Endodermal cell (in vitro differentiated cells): ENCODE data around the gene RNF2. TPM values are rescaled to one million over a fixed set of nuclear protein-coding genes. Genes with fewer than 3 reads are reported as not detected.

ENCODE experiments used
- DNase-seq: peaks from one replicate; pipeline ENCODE4 v3.0.0-alpha.2; 2017
- H3K27ac ChIP-seq: 2 replicates; pipeline ENCODE4 v1.5.1; 2013; ENCODE audit warnings: mild to moderate bottlenecking, low read depth, low read length, moderate library complexity
- H3K27me3 ChIP-seq: 2 replicates; pipeline ENCODE4 v1.6.1; 2013; ENCODE audit warnings: mild to moderate bottlenecking, low read length, moderate library complexity; ENCODE audit not compliant: insufficient read depth, control insufficient read depth, poor library complexity, severe bottlenecking
- H3K36me3 ChIP-seq: 2 replicates; pipeline ENCODE4 v1.7.0; 2013; ENCODE audit warnings: mild to moderate bottlenecking, low read length, moderate library complexity; ENCODE audit not compliant: control insufficient read depth, insufficient read depth
- H3K4me1 ChIP-seq: one replicate; pipeline ENCODE4 v1.7.0; 2013; ENCODE audit warnings: low read length; ENCODE audit not compliant: control insufficient read depth, insufficient read depth
- H3K4me3 ChIP-seq: 2 replicates; pipeline ENCODE4 v1.5.1; 2013; ENCODE audit warnings: mild to moderate bottlenecking, low read length, moderate library complexity
- H3K9ac ChIP-seq: 2 replicates; pipeline ENCODE4 v1.6.1; 2013; ENCODE audit warnings: mild to moderate bottlenecking, low read length, moderate library complexity; ENCODE audit not compliant: poor library complexity, severe bottlenecking; ENCODE audit errors: extremely low read depth
- H3K9me3 ChIP-seq: 2 replicates; pipeline ENCODE4 v1.6.1; 2013; ENCODE audit warnings: mild to moderate bottlenecking, low read length, moderate library complexity; ENCODE audit not compliant: control insufficient read depth
- H3K27ac Mint-ChIP-seq: 2 replicates; pipeline ENCODE4 v1.8.0; 2020; ENCODE audit warnings: mixed read lengths
- H3K27me3 Mint-ChIP-seq: 2 replicates; pipeline ENCODE4 v1.8.0; 2021; ENCODE audit warnings: mild to moderate bottlenecking, mixed read lengths; ENCODE audit not compliant: insufficient read depth
- H3K36me3 Mint-ChIP-seq: 2 replicates; pipeline ENCODE4 v1.8.0; 2020; ENCODE audit warnings: low read depth, mixed read lengths
- H3K4me1 Mint-ChIP-seq: 2 replicates; pipeline ENCODE4 v1.8.0; 2020; ENCODE audit warnings: mixed read lengths
- H3K4me3 Mint-ChIP-seq: 2 replicates; pipeline ENCODE4 v1.8.0; 2020; ENCODE audit warnings: mild to moderate bottlenecking, moderate library complexity, mixed read lengths
- H3K9me3 Mint-ChIP-seq: 2 replicates; pipeline ENCODE4 v1.8.0; 2020; ENCODE audit warnings: mild to moderate bottlenecking, mixed read lengths
- WGBS, 2 experiments: methylation state at CpG; one replicate each; pipeline versions ENCODE4 v1.1.5 to v1.1.7; 2013; ENCODE audit warnings: missing lambda C conversion rate in 2 of 2, mixed read lengths in 1 of 2; ENCODE audit not compliant: insufficient coverage in 1 of 2, insufficient read length in 1 of 2; 5-methylcytosine and 5-hydroxymethylcytosine counted together
- total RNA-seq, 2 donors: library from RNA; stranded (reverse); fragmentation: NEBNext Ultra II Directional in 1 of 2; extraction: Animal tissue kit (Norgen Biotek cat#: 25700) in 1 of 2; gene quantifications; 2 replicates in 1 of 2; 3 replicates in 1 of 2; pipeline ENCODE4 v1.2.1, GENCODE V29; 2021
- TF ChIP-seq, protein P1 (sequence below): fragments of 200-600 bp; sonication (generic); conservative IDR thresholded peaks from 2 replicates; pipeline ENCODE4 v1.5.0; 2021; ENCODE audit warnings: antibody characterized with exemption, mild to moderate bottlenecking

The RNF2 gene
- total RNA-seq, 2 donors from 2014 or later, result 61.1 to 66.9 TPM

GRCh38 chr1:185015631-185016030 is 29.7 kb upstream of the RNF2 start:
- Histone ChIP-seq H3K9me3 (no peaks in the 10 kb centered on the region), H3K27ac (no peak overlapping the region), H3K4me1 (no peaks in the 10 kb centered on the region), H3K9ac (no peak overlapping the region), H3K4me3 (no peak overlapping the region), H3K27me3 (no peaks in the 10 kb centered on the region), H3K36me3 (no peaks in the 10 kb centered on the region)
- Mint-ChIP-seq H3K4me3 (no peak overlapping the region), H3K9me3 (no peaks in the 10 kb centered on the region), H3K27ac (no peak overlapping the region), H3K36me3 (no peaks in the 10 kb centered on the region), H3K4me1 (peaks cover 8% of the 10 kb centered on the region), H3K27me3 (peaks cover 8% of the 10 kb centered on the region)
- TF ChIP-seq, protein P1, sequence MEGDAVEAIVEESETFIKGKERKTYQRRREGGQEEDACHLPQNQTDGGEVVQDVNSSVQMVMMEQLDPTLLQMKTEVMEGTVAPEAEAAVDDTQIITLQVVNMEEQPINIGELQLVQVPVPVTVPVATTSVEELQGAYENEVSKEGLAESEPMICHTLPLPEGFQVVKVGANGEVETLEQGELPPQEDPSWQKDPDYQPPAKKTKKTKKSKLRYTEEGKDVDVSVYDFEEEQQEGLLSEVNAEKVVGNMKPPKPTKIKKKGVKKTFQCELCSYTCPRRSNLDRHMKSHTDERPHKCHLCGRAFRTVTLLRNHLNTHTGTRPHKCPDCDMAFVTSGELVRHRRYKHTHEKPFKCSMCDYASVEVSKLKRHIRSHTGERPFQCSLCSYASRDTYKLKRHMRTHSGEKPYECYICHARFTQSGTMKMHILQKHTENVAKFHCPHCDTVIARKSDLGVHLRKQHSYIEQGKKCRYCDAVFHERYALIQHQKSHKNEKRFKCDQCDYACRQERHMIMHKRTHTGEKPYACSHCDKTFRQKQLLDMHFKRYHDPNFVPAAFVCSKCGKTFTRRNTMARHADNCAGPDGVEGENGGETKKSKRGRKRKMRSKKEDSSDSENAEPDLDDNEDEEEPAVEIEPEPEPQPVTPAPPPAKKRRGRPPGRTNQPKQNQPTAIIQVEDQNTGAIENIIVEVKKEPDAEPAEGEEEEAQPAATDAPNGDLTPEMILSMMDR, result no peak
- 85 to 100% methylated on average over 3 of the region's 3 CpGs for WGBS, 2 experiments
- DNase-seq, result no peak

DNA sequence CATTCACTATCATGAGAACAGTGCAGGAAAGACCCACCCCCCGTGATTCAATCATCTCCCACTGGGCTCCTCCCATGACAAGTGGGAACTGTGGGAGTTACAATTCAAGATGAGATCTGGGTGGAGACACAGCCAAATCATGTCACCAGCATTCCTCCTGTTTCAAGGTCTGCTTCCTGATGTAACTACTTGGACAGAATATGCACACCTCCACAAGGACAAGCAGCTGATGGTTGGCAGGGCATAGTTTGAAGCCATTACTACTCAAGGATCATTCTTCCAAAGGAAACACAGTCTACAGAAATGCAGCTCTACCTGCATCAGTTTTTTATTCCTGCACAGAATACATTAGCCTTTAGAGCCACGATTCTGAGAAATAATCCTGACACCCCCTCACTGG is 28.5 kb upstream of the RNF2 start:
- Mint-ChIP-seq H3K27ac (no peak overlapping the region), H3K4me3 (no peak overlapping the region), H3K9me3 (no peaks in the 10 kb centered on the region), H3K4me1 (no peaks in the 10 kb centered on the region), H3K36me3 (no peaks in the 10 kb centered on the region), H3K27me3 (peaks cover 8% of the 10 kb centered on the region)
- no peak for DNase-seq
- Histone ChIP-seq H3K9me3 (no peaks in the 10 kb centered on the region), H3K36me3 (no peaks in the 10 kb centered on the region), H3K27me3 (no peaks in the 10 kb centered on the region), H3K9ac (no peak overlapping the region), H3K4me1 (no peaks in the 10 kb centered on the region), H3K4me3 (no peak overlapping the region), H3K27ac (no peak overlapping the region)
- WGBS, 2 experiments, result 86 to 87% methylated on average over 1 to 2 of the region's 2 CpGs
- TF ChIP-seq, protein P1, result no peak

GRCh38 chr1:185017338-185017737 is 28.0 kb upstream of the RNF2 start:
- peaks cover 5% of the 10 kb centered on the region for H3K27me3 Mint-ChIP-seq
- Histone ChIP-seq H3K4me3 (no peak overlapping the region), H3K27ac (no peak overlapping the region), H3K9me3 (no peaks in the 10 kb centered on the region), H3K4me1 (no peaks in the 10 kb centered on the region), H3K36me3 (no peaks in the 10 kb centered on the region), H3K9ac (no peak overlapping the region), H3K27me3 (no peaks in the 10 kb centered on the region)
- DNase-seq, result no peak
- H3K9me3 Mint-ChIP-seq, result no peaks in the 10 kb centered on the region
- H3K36me3 Mint-ChIP-seq, result no peaks in the 10 kb centered on the region
- 82 to 95% methylated on average over 2 of the region's 2 CpGs for WGBS, 2 experiments
- H3K4me1 Mint-ChIP-seq, result no peaks in the 10 kb centered on the region
- TF ChIP-seq, protein P1, result no peak
- H3K4me3 Mint-ChIP-seq, result no peak overlapping the region
- no peak overlapping the region for H3K27ac Mint-ChIP-seq
